ENCODE measurements around the gene ATRIP. TPM values are rescaled to one million over a fixed set of nuclear protein-coding genes. Genes with fewer than 3 reads are reported as not detected.

The ATRIP gene
- total and polyA plus RNA-seq, 2 experiments from 2014 or later, result 4.3 to 4.5 TPM

GRCh38 chr3:48451270-48451669, 4.7 kb downstream of the ATRIP start:
- no peaks in the 10 kb centered on the region for H3K9me3 ChIP-seq (ENCODE audit: low read depth)
- no peak overlapping the region for H3K4me2 ChIP-seq
- H3K4me3 ChIP-seq, result no peak overlapping the region
- no peaks in the 10 kb centered on the region for H3K36me3 ChIP-seq (replicated peaks; ENCODE audit: insufficient read depth, low read depth)
- peaks cover 9% of the 10 kb centered on the region for H3K4me1 ChIP-seq (ENCODE audit: insufficient read depth)
- WGBS (ENCODE audit: low lambda C conversion rate, missing lambda C conversion rate), result 95% methylated on average over 1 of the region's 1 CpG
- no peak overlapping the region for H2AFZ ChIP-seq
- H3K79me2 ChIP-seq, result peaks cover 18% of the 10 kb centered on the region
- no peak for TF ChIP-seq CTCF (IDR thresholded peaks at IDR 0.05; ENCODE audit: poor library complexity)
- TF ChIP-seq EZH2 (IDR thresholded peaks at IDR 0.05; ENCODE audit: borderline replicate concordance), result no peak
- no peak for TF ChIP-seq EZH2phosphoT487 (IDR thresholded peaks at IDR 0.05; ENCODE audit: low read depth, severe bottlenecking, unreplicated experiment)
- no peaks in the 10 kb centered on the region for H3K9me2 ChIP-seq (replicated peaks; ENCODE audit: insufficient read depth)
- DNase-seq (ENCODE audit: low spot score), result no peak
- H3K27me3 ChIP-seq, result no peaks in the 10 kb centered on the region
- H3K27ac ChIP-seq, result no peak overlapping the region
- no peaks in the 10 kb centered on the region for H4K20me1 ChIP-seq (ENCODE audit: insufficient read depth, poor library complexity, severe bottlenecking)

- WGBS (ENCODE audit: low lambda C conversion rate, missing lambda C conversion rate), result 93% methylated on average over 1 of the region's 1 CpG
- H3K36me3 ChIP-seq (replicated peaks; ENCODE audit: insufficient read depth, low read depth), result no peaks in the 10 kb centered on the region
Observed at GRCh38 chr3:48456456-48456855, 9.9 kb downstream of the ATRIP start.

GRCh38 chr3:48459331-48459730, 12.8 kb downstream of the ATRIP start:
- WGBS (ENCODE audit: low lambda C conversion rate, missing lambda C conversion rate), result 89% methylated on average over 3 of the region's 3 CpGs
- Histone ChIP-seq H3K4me3 (no peak overlapping the region), H3K4me2 (no peak overlapping the region), H4K20me1 (ENCODE audit: insufficient read depth, poor library complexity, severe bottlenecking) (no peaks in the 10 kb centered on the region), H2AFZ (no peak overlapping the region), H3K36me3 (replicated peaks; ENCODE audit: insufficient read depth, low read depth) (no peaks in the 10 kb centered on the region), H3K9me3 (ENCODE audit: low read depth) (no peaks in the 10 kb centered on the region), H3K9me2 (replicated peaks; ENCODE audit: insufficient read depth) (no peaks in the 10 kb centered on the region), H3K27ac (no peak overlapping the region), H3K79me2 (no peaks in the 10 kb centered on the region), H3K4me1 (ENCODE audit: insufficient read depth) (no peaks in the 10 kb centered on the region), H3K27me3 (no peaks in the 10 kb centered on the region)
- DNase-seq (ENCODE audit: low spot score), result no peak
- TF ChIP-seq CTCF (IDR thresholded peaks at IDR 0.05; ENCODE audit: poor library complexity), result no peak
- no peak for TF ChIP-seq EZH2 (IDR thresholded peaks at IDR 0.05; ENCODE audit: borderline replicate concordance)
- TF ChIP-seq EZH2phosphoT487 (IDR thresholded peaks at IDR 0.05; ENCODE audit: low read depth, severe bottlenecking, unreplicated experiment), result no peak

More at GRCh38 chr3:48456456-48456855, 9.9 kb downstream of the ATRIP start:
- Histone ChIP-seq H3K27ac (no peak overlapping the region), H3K4me2 (no peak overlapping the region), H3K4me1 (ENCODE audit: insufficient read depth) (no peaks in the 10 kb centered on the region), H2AFZ (no peak overlapping the region), H3K27me3 (no peaks in the 10 kb centered on the region), H3K4me3 (no peak overlapping the region), H4K20me1 (ENCODE audit: insufficient read depth, poor library complexity, severe bottlenecking) (no peaks in the 10 kb centered on the region), H3K79me2 (no peaks in the 10 kb centered on the region), H3K9me3 (ENCODE audit: low read depth) (no peaks in the 10 kb centered on the region), H3K9me2 (replicated peaks; ENCODE audit: insufficient read depth) (no peaks in the 10 kb centered on the region)
- TF ChIP-seq EZH2phosphoT487 (IDR thresholded peaks at IDR 0.05; ENCODE audit: low read depth, severe bottlenecking, unreplicated experiment) (no peak), CTCF (IDR thresholded peaks at IDR 0.05; ENCODE audit: poor library complexity) (no peak), EZH2 (IDR thresholded peaks at IDR 0.05; ENCODE audit: borderline replicate concordance) (no peak)
- DNase-seq (ENCODE audit: low spot score), result no peak
